Epithelial cell of esophagus (primary cell): ENCODE measurements around the gene HOXB5.

ENCODE experiments used
- DNase-seq: peaks from one replicate; pipeline ENCODE4 v3.0.0; 2010; ENCODE audit warnings: low read depth
- H3K4me3 ChIP-seq: 2 replicates; pipeline ENCODE4 v1.5.1; 2011; ENCODE audit warnings: mild to moderate bottlenecking, low read length, control low read depth
- CTCF ChIP-seq: IDR thresholded peaks from 2 replicates; pipeline ENCODE4 v1.5.1; 2011; ENCODE audit warnings: low read depth, mild to moderate bottlenecking, low read length, control low read depth, inconsistent platforms; ENCODE audit not compliant: insufficient read depth; ENCODE audit errors: missing control alignments

Gene HOXB5

GRCh38 chr17:48631693-48632578 is 38.4 kb upstream of the HOXB5 start:
- no peak for TF ChIP-seq CTCF
- H3K4me3 ChIP-seq, result no peak overlapping the region
- no peak for DNase-seq

DNA sequence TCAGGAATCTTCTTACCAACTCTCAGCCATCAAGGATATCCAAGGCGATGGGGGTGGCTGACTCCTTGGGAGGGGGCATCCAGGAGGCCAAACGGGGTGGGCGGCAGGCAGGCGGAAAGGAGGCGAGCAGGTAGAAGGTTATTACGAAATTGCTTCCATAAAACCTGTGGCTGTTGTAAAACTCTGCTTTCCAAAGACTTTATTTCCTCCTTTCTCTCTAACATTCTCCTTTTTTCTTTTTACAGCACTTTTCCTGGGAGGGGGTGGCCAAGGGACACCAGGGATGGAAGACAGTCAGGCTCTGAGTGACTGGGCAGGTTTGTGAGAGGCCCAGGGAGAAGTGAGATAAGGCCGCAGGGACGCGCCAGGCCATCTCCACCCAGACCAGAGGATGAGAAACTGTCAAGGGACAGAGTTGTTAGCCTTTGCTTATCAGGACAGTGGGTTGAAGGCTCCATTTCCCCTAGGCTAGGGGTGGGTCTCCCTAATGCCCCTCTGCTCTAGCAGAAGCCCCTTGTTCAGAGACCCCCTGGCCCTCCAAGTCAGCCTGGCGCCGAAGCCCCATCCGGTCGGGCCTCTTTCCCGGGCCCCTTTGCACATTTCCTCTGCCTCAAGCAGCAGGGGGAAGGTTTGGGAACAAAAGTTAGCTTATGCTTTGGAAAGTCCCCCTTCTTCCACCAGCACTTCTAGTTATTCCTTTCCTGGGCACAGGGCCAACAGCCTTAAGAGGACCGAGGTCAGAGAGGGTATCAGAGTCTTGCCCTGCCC is 37.5 kb upstream of the HOXB5 start:
- TF ChIP-seq CTCF, result no peak
- no peak overlapping the region for H3K4me3 ChIP-seq
- no peak for DNase-seq

DNA sequence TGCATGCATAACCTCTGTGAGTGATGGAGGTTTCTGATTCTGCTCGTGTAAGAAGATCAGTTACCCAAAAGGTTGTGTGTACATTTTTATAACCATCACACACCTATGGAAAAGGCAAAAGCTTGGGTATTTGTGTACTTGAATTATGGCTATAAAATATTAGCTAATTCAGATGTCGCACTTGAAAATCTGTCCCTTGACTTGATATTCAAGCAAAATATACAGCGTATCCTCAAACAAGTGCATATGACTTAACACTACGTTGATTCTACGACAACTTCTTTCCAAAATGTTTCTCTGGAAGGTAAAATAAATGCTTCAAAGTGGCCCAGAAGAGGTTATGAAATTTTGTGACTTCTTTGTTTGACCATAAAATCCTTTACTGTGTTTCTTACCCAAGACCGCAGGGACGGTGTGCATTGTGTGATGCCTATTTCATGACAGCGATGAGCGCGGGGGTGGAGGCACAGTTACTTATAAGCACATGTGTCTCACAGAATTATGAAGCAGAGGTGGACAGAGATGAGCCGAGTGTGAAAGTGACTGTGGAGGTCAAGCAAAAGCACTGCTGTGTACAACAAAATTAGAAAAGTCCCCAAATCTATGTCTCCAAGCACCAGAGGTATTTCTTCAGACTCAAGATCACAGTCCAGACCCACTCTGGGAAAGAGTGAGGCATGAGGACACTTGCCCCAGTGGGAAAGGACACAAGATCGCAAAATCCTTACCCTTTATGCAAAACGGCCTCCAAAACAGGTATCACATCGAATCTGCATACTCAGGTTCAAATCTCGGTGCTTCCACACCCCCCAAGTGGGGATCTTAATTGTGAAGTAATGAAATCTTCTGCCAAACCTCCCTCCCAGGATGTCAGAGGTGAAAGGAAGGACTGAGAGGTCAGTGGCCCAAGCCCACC is 36.7 kb upstream of the HOXB5 start:
- no peak for DNase-seq
- TF ChIP-seq CTCF, result no peak
- H3K4me3 ChIP-seq, result no peak overlapping the region

DNA sequence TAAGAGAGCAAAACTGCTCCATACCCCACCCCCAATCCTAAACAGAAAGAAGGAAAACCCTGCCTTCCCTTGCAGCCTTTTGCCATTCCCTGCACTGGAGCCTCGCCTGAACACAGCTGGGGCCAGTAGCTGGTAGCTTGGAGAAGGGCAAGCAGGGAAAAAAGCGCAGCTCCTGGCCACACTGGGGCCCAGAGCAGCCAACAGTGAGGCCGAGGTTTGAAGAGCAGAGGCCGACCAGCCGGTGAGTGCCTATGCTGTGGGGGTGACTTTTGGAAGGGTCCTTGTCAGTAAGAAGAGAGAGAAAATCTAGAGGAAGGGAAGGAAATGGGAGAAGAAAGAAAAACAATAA is 35.8 kb upstream of the HOXB5 start:
- no peak for DNase-seq
- TF ChIP-seq CTCF, result no peak

DNA sequence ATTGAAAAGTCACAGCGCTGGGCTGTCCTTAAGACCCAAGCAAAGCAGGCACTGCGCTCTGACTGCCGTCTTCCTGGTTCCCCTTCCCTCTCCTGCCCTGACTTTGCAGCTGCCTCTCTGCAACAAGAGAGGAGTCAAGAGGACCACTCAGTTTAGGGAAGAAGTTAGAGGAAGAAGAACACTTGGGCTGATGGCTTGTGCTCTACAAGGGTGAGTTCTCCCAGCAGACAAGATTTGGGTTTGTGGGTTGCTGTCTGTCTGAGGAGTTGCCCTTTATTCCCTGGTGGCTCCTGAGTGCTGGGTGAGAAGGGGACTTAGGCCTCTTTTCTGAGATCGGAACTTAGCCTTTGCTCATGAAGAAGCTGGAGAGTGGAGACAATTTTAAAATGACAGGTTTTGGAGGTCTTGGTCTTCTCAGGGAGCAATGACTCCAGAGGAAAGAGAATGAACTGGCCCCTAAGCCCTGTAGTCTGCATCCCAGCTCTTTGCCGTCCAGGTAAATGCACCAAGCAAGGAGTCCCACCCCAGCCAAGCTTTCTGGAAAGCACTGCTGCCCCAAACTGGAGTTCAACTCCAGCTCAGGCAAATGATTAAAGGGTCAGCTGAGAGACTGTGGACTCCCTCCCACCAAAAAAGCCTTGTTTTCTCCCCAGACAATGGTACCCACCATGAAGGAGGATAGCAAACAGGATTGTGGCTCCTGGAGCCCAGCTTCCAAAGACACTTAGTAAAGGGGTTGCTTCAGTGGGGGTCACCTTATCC is 35.3 kb upstream of the HOXB5 start:
- no peak overlapping the region for H3K4me3 ChIP-seq
- DNase-seq, result no peak
- TF ChIP-seq CTCF, result no peak

More for the DNA sequence above, 35.8 kb upstream of the HOXB5 start:
- H3K4me3 ChIP-seq, result no peak overlapping the region

GRCh38 chr17:48627623-48628521 is 34.3 kb upstream of the HOXB5 start:
- H3K4me3 ChIP-seq, result no peak overlapping the region
- no peak for DNase-seq
- no peak for TF ChIP-seq CTCF
